HCT116 (cell line): ENCODE measurements around the gene E2F6. TPM values are rescaled to one million over a fixed set of nuclear protein-coding genes. Genes with fewer than 3 reads are reported as not detected.

Experiments used
- ATAC-seq: fragments of 200-7000 bp; cut with Tn5 transposase; 2 replicates; pipeline ENCODE4 v1.9.1; 2020; ENCODE audit warnings: mild to moderate bottlenecking, moderate library complexity
- BruUV-seq: library from RNA; stranded (reverse); fragments of 400-500 nt; replicated peaks from 2 replicates; lab custom pipeline; 2021; lab: Mats Ljungman, UMichigan
- CTCF ChIA-PET: fragments of 300-600 bp; sonication (Branson Sonifier 250); formaldehyde crosslinking; loops from one replicate; lab custom pipeline; 2021; ENCODE audit warnings: antibody characterized with exemption; lab: Charles Lee
- POLR2A ChIA-PET: fragments of 300-600, 350-600 bp; sonication (Branson Sonifier 250); formaldehyde crosslinking; loops from one replicate; lab custom pipeline; 2021; ENCODE audit warnings: antibody characterized with exemption; lab: Charles Lee
- RAD21 ChIA-PET, 2 experiments: fragments of 300-600 bp; sonication (Branson Sonifier 250); formaldehyde crosslinking; loops; one replicate each; lab custom pipeline; 2023; ENCODE audit warnings: low total read pairs in 2 of 2; ENCODE audit not compliant: uncharacterized antibody in 2 of 2, unreplicated experiment in 2 of 2, low non-redundant PET in 1 of 2; lab: Charles Lee
- DNase-seq: peaks from one replicate; pipeline ENCODE4 v3.0.0-alpha.2; 2010; ENCODE audit warnings: low read depth, low spot score
- H2AFZ ChIP-seq: fragments of 200-600 bp; shearing (Covaris generic), sonication (generic); 2 replicates; pipeline ENCODE4 v1.6.1; 2017; ENCODE audit warnings: low read depth, mixed run types, mixed read lengths, antibody characterized with exemption, low read length; ENCODE audit not compliant: poor library complexity, severe bottlenecking
- H3K27ac ChIP-seq: 2 replicates; pipeline ENCODE4 v1.5.1; 2012; ENCODE audit warnings: low read depth, low read length
- H3K27me3 ChIP-seq: fragments of 200-600 bp; sonication (generic); 2 replicates; pipeline ENCODE4 v1.6.1; 2016; ENCODE audit warnings: mixed run types, low read length, mixed read lengths; ENCODE audit not compliant: insufficient read depth
- H3K36me3 ChIP-seq, 2 experiments: fragments of 200-500 bp in 1 of 2; fragments of 200-600 bp in 1 of 2; sonication (Bioruptor generic) in 1 of 2; sonication (generic) in 1 of 2; 2 replicates each; pipeline versions ENCODE4 v1.5.1 to v1.6.1; 2014 to 2016; ENCODE audit warnings: low read length in 2 of 2, inconsistent platforms in 1 of 2, mixed read lengths in 1 of 2, mixed run types in 1 of 2; ENCODE audit not compliant: insufficient read depth in 2 of 2, control insufficient read depth in 1 of 2
- H3K4me1 ChIP-seq, 2 experiments: fragments of 200-600 bp in 1 of 2; sonication (generic) in 1 of 2; 2 replicates each; pipeline versions ENCODE4 v1.5.1 to v1.6.1; 2012 to 2017; ENCODE audit warnings: low read length in 2 of 2, inconsistent platforms in 1 of 2, mild to moderate bottlenecking in 1 of 2, mixed read lengths in 1 of 2, mixed run types in 1 of 2, moderate library complexity in 1 of 2; ENCODE audit not compliant: insufficient read depth in 2 of 2, control insufficient read depth in 1 of 2
- H3K4me2 ChIP-seq: fragments of 200-600 bp; sonication (generic); 2 replicates; pipeline ENCODE4 v1.6.1; 2017; ENCODE audit warnings: mixed run types, low read length, mixed read lengths
- H3K4me3 ChIP-seq, 2 experiments: fragments of 200-600 bp in 1 of 2; sonication (generic) in 1 of 2; replicated peaks in 1 of 2; 2 replicates each; pipeline ENCODE4 v1.5.1; 2011 to 2016; ENCODE audit warnings: low read length in 2 of 2, control low read depth in 1 of 2, low read depth in 1 of 2, mild to moderate bottlenecking in 1 of 2, mixed read lengths in 1 of 2, mixed run types in 1 of 2
- H3K79me2 ChIP-seq: fragments of 200-600 bp; sonication (generic); 2 replicates; pipeline ENCODE4 v1.6.1; 2017; ENCODE audit warnings: mild to moderate bottlenecking, mixed run types, low read length, moderate library complexity, mixed read lengths; ENCODE audit not compliant: insufficient read depth
- H3K9ac ChIP-seq: fragments of 200-600 bp; sonication (generic); 2 replicates; pipeline ENCODE4 v1.6.1; 2016; ENCODE audit warnings: low read length, mixed read lengths
- H3K9me2 ChIP-seq: fragments of 200-600 bp; sonication (generic), shearing (Covaris generic); 2 replicates; pipeline ENCODE4 v1.6.1; 2017; ENCODE audit warnings: mixed run types, mild to moderate bottlenecking, moderate library complexity; ENCODE audit not compliant: insufficient read depth
- H3K9me3 ChIP-seq, 2 experiments: fragments of 200-500 bp in 1 of 2; fragments of 200-600 bp in 1 of 2; sonication (Bioruptor generic) in 1 of 2; sonication (generic) in 1 of 2; 2 replicates each; pipeline ENCODE4 v1.6.1; 2014 to 2017; ENCODE audit warnings: low read length in 2 of 2, mixed read lengths in 2 of 2, inconsistent platforms in 1 of 2, low read depth in 1 of 2, mild to moderate bottlenecking in 1 of 2, mixed run types in 1 of 2, moderate library complexity in 1 of 2; ENCODE audit not compliant: control insufficient read depth in 1 of 2, insufficient read depth in 1 of 2
- H4K20me1 ChIP-seq: fragments of 200-600 bp; sonication (generic), shearing (Covaris generic); 2 replicates; pipeline ENCODE4 v1.6.1; 2017; ENCODE audit warnings: mixed run types, mild to moderate bottlenecking, moderate library complexity; ENCODE audit not compliant: insufficient read depth
- CBX3 ChIP-seq: IDR thresholded peaks from 2 replicates; pipeline ENCODE4 v1.6.1; 2012; ENCODE audit warnings: low read depth
- CEBPB ChIP-seq: IDR thresholded peaks from 2 replicates; pipeline ENCODE4 v1.6.1; 2012; ENCODE audit warnings: low read depth
- EGR1 ChIP-seq: IDR thresholded peaks from 2 replicates; pipeline ENCODE4 v1.6.1; 2012; ENCODE audit warnings: low read depth
- ELF1 ChIP-seq: IDR thresholded peaks from 2 replicates; pipeline ENCODE4 v1.6.1; 2012; ENCODE audit warnings: low read depth, borderline replicate concordance
- EZH2 ChIP-seq: fragments of 200-600 bp; sonication (generic); IDR thresholded peaks from 2 replicates; pipeline ENCODE4 v1.6.1; 2017; ENCODE audit warnings: antibody characterized with exemption, mixed run types
- JUND ChIP-seq: IDR thresholded peaks from 2 replicates; pipeline ENCODE4 v1.6.1; 2012
- SP1 ChIP-seq: IDR thresholded peaks from 2 replicates; pipeline ENCODE4 v1.6.1; 2012; ENCODE audit warnings: low read depth
- TCF7L2 ChIP-seq: IDR thresholded peaks from 2 replicates; pipeline ENCODE4 v1.7.0; 2011; ENCODE audit warnings: borderline replicate concordance, inconsistent platforms; ENCODE audit not compliant: insufficient read depth, insufficient read length; ENCODE audit errors: extremely low read depth
- YY1 ChIP-seq: IDR thresholded peaks from 2 replicates; pipeline ENCODE4 v1.6.1; 2011; ENCODE audit warnings: low read length, low read depth, moderate library complexity, mild to moderate bottlenecking; ENCODE audit not compliant: insufficient replicate concordance; ENCODE audit errors: extremely low read depth
- ZBTB33 ChIP-seq: IDR thresholded peaks from 2 replicates; pipeline ENCODE4 v1.6.1; 2011; ENCODE audit warnings: mild to moderate bottlenecking, low read length, moderate library complexity; ENCODE audit not compliant: insufficient replicate concordance; ENCODE audit errors: extremely low read depth
- ZFX ChIP-seq: fragments of 450-650 bp; IDR thresholded peaks from 2 replicates; pipeline ENCODE4 v1.6.1; 2017
- ZNF274 ChIP-seq: fragments of 200-500 bp; sonication (Bioruptor generic); IDR thresholded peaks from 2 replicates; pipeline ENCODE4 v1.6.1; 2014; ENCODE audit warnings: mild to moderate bottlenecking, low read depth, low read length, inconsistent platforms
- intact Hi-C: fragments of 100-400 bp; cut with micrococcal nuclease; formaldehyde crosslinking; loops from 2 replicates; pipeline ENCODE4 v1.10.0; 2022
- total RNA-seq: library from RNA; stranded (reverse); gene quantifications from one replicate; pipeline ENCODE4 v1.2.1, GENCODE V29; 2021; ENCODE audit not compliant: unreplicated experiment
- TF ChIP-seq, protein P1 (sequence below): IDR thresholded peaks from 2 replicates; pipeline ENCODE4 v1.6.1; 2012

Gene E2F6
- total RNA-seq, 1 experiment from 2014 or later, result 22.8 TPM

DNA sequence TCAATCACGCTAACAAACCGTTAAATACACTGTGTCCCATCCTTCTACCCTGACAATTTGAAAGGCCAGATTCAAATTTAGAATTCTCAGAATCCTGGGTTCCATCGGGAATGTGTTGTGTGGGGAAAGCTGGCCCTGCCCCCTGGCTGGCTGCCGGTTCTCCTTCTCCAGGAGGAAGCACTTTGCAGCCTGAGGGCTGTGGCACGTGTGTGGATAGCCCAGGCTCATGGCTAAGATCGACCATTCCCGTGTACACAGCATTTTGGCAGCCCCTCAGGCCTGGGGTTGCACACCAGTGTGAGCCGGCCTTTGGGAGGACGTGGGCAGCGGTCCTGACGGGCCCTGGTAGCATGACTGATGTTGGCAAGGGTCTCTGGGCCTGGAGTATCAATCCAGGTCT lies 70.6 kb downstream of the E2F6 start:
- no peaks in the 10 kb centered on the region for H3K79me2 ChIP-seq
- H3K9me3 ChIP-seq, result no peaks in the 10 kb centered on the region
- H4K20me1 ChIP-seq, result no peaks in the 10 kb centered on the region
- no peak for DNase-seq
- H3K9ac ChIP-seq, result no peak overlapping the region
- CTCF ChIA-PET, result no interaction called here
- no peak for ATAC-seq
- RAD21 ChIA-PET, result no interaction called here
- no peak overlapping the region for H3K27ac ChIP-seq
- no peaks in the 10 kb centered on the region for H3K27me3 ChIP-seq
- no TSS peak for BruUV-seq
- no peak overlapping the region for H3K4me3 ChIP-seq
- intact Hi-C loops, result no loop called here
- no peaks in the 10 kb centered on the region for H3K36me3 ChIP-seq
- no peak overlapping the region for H2AFZ ChIP-seq
- H3K4me2 ChIP-seq, result no peak overlapping the region
- no peaks in the 10 kb centered on the region for H3K9me2 ChIP-seq
- POLR2A ChIA-PET, result no interaction called here
- 0 out of 4 replicates have a peak, but pooled peaks cover 0 to 3% of the 10 kb centered on the region in 2 experiments for H3K4me1 ChIP-seq
- TF ChIP-seq EZH2, result no peak
- TF ChIP-seq YY1, result no peak
- TF ChIP-seq EGR1, result no peak
- TF ChIP-seq CBX3, result no peak
- TF ChIP-seq, protein P1, sequence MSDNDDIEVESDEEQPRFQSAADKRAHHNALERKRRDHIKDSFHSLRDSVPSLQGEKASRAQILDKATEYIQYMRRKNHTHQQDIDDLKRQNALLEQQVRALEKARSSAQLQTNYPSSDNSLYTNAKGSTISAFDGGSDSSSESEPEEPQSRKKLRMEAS, result no peak
- no peak for TF ChIP-seq ELF1
- TF ChIP-seq SP1, result no peak
- TF ChIP-seq CEBPB, result no peak
- TF ChIP-seq ZNF274, result no peak
- TF ChIP-seq ZBTB33, result no peak
- TF ChIP-seq TCF7L2, result no peak
- TF ChIP-seq ZFX, result no peak
- no peak for TF ChIP-seq JUND

Other genes with a start within 250 kb of the E2F6 start
- 48.0 TPM for gene ROCK2, start 121.5 kb downstream of the E2F6 start, total RNA-seq
- gene GREB1, start 67.9 kb upstream of the E2F6 start, total RNA-seq, result 6.2 TPM
- not detected for gene NTSR2, start 204.0 kb upstream of the E2F6 start, total RNA-seq